GM12865 (cell line): ENCODE measurements around the gene TIAM2.

Experiments
- DNase-seq: peaks from one replicate; pipeline ENCODE4 v3.0.0; 2010; ENCODE audit warnings: low read depth
- H3K4me3 ChIP-seq: 2 replicates; pipeline ENCODE4 v1.5.1; 2011; ENCODE audit warnings: mild to moderate bottlenecking, low read depth, low read length, control low read depth
- TF ChIP-seq, protein P1 (sequence below): IDR thresholded peaks from 2 replicates; pipeline ENCODE4 v1.5.1; 2011; ENCODE audit warnings: low read length, control low read depth, low read depth, inconsistent platforms; ENCODE audit not compliant: insufficient read depth; ENCODE audit errors: missing control alignments

TIAM2 gene

DNA sequence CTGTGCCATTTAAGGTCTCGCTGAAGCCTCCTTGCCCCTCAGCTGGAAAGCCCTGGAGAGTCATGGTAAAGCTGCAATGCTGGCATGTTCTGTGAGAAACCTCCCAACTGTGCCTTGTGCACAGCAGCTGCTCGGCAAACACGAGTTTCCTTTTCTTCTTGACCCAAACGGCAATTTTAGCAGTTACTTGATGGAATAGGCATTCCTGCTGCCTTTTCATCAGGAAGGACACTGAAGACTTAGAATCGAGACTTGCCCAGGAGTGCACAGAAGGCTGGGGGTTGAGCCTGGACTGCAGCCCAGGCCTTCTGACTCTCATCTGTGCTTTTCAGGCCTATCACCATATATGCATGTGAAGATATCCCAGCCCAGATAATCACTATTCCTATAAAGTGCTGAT, 240.0 kb downstream of the TIAM2 start:
- TF ChIP-seq, protein P1, sequence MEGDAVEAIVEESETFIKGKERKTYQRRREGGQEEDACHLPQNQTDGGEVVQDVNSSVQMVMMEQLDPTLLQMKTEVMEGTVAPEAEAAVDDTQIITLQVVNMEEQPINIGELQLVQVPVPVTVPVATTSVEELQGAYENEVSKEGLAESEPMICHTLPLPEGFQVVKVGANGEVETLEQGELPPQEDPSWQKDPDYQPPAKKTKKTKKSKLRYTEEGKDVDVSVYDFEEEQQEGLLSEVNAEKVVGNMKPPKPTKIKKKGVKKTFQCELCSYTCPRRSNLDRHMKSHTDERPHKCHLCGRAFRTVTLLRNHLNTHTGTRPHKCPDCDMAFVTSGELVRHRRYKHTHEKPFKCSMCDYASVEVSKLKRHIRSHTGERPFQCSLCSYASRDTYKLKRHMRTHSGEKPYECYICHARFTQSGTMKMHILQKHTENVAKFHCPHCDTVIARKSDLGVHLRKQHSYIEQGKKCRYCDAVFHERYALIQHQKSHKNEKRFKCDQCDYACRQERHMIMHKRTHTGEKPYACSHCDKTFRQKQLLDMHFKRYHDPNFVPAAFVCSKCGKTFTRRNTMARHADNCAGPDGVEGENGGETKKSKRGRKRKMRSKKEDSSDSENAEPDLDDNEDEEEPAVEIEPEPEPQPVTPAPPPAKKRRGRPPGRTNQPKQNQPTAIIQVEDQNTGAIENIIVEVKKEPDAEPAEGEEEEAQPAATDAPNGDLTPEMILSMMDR, result no peak
- H3K4me3 ChIP-seq, result no peak overlapping the region
- DNase-seq, result no peak

DNA sequence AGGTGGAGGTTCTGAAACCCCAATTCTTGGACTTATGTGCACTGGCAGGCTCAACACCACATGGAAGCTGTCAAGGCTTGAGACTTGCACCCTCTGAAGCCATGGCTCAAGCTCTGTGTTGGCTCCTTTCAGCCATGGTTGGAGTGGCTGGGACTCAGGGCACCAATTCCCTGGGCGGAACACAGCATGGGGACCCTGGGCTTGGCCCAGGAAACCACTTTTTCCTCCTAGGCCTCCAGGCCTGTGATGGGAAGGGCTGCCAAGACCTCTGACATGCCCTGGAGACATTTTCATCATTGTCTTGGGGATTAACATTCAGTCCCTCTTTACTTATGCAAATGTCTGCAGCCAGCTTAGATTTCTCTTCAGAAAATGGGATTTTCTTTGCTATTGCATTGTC, 242.5 kb downstream of the TIAM2 start:
- no peak for DNase-seq
- TF ChIP-seq, protein P1, result no peak
- H3K4me3 ChIP-seq, result no peak overlapping the region

DNA sequence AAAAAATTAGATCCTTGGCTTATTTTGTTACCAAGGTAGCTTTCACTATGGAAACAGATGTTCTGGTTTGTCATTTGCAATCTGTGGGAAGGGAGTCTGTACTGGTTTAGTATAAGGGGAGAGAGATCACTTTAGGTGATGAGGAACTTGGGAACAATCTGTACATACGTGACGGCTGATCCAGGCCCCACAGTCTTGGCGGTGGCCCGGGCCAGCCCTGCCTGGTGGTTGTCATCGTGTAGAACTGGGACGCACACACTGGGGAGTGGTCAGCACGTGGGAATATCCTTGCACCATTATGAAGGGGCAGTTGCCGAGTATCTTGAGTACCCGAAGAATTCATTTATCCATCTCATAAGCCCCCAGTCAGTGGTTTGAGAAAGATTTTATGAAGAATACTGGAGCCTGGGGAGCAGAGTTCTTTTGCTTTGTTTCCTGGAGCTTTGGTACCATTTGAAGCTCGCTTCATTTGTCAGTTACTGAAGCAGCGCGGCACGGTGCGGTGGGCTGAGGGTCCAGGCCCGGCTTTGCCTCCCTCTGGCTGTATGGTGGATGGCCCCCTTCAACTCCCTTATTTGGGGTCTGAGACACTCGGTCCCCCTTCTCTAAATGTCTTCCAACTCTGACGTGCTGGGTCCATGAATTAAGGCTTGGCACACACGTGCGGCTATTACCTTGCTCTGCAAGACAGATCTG, 245.9 kb downstream of the TIAM2 start:
- DNase-seq, result no peak
- no peak overlapping the region for H3K4me3 ChIP-seq
- TF ChIP-seq, protein P1, result no peak

DNA sequence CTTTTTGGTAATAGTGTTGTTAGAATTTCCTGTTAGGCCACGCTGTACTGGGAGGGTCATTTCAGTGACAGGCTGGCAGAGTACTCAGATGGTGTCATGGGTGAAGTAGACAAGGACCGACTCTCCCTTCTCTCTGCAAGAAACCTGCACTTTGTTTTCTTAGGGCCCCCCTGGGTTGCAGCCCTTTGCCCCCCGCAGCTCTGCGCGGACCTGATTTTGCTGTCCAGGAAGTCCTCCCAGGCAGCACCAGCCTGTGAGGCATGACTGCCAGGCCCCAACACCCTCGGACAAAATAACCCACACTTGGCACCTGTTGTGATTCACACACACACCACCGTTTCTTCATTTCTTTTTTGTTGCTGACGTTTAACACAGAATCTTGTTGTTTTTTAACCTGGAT, 246.9 kb downstream of the TIAM2 start:
- no peak for DNase-seq
- no peak overlapping the region for H3K4me3 ChIP-seq
- TF ChIP-seq, protein P1, result no peak

DNA sequence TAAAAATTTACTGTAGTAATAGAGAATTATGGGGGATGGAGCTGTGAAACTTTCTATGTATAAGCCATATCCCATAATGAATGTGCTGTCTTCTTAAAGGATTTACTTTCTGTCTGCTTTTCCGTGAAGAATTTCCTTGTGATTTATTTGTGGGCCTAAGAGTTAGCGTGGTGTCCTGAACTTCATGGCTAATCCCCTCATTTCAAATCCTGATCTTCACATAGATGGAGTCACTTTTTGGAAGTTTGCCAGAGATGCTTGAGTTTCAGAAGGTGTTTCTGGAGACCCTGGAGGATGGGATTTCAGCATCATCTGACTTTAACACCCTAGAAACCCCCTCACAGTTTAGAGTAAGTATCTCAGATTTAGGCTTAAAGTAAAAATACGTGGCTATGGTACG, 249.3 kb downstream of the TIAM2 start:
- TF ChIP-seq, protein P1, result no peak
- H3K4me3 ChIP-seq, result no peak overlapping the region
- no peak for DNase-seq

DNA sequence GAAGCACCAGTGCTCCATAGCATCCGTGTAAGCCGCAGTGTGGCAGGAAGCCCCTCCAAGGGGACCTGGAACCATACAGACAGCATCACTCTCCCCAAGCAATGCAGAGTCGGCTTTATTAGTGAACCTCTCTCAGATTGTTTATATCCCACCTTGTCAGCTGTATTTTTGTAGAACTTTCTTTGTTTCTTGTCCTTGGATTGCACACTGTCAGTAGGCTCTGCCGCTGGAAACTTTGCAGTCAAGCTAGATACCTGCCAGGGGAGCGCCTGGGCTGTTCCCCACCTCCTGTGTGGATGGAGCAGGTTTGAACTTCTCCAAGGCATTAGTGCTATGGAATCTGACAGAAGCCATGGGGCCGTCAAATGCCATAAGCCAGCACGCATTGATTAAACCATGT, 250.1 kb downstream of the TIAM2 start:
- DNase-seq, result no peak
- TF ChIP-seq, protein P1, result no peak

DNA sequence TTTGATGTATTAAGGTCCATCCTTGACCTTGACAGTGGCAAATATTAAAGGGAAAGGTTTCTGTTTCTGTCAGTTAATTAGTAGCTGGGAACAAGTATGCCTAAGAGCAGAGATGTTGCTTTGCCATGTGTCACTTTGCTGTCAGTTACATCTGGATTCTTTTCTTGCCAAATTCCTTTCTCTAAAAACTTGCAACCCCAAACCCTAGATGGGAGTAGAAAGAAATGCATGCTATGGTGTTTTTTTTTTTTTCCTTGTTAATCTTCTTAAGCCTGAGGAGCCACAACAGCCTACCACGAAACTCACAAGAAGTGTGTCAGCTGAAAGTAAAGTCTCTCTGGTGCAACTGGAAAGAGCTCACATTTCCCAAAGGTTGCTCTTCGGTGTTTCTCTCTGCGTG, 250.7 kb downstream of the TIAM2 start:
- DNase-seq, result no peak
- H3K4me3 ChIP-seq, result no peak overlapping the region
- TF ChIP-seq, protein P1, result no peak

More for the DNA sequence above, 250.1 kb downstream of the TIAM2 start:
- no peak overlapping the region for H3K4me3 ChIP-seq
